Breast epithelium (tissue), 3 donors: Measurements from ENCODE around the gene KCNA2.

Source experiments
- POLR2A ChIP-seq: fragments of 450-650 bp; IDR thresholded peaks from one replicate; pipeline ENCODE4 v1.6.1; 2016; ENCODE audit warnings: antibody characterized with exemption, mild to moderate bottlenecking, moderate library complexity
- POLR2AphosphoS5 ChIP-seq, 3 donors: sonication (generic); formaldehyde crosslinking; IDR thresholded peaks; one replicate each; pipeline ENCODE4 v1.6.1; 2017; ENCODE audit warnings: antibody characterized with exemption in 3 of 3
- TF ChIP-seq, protein P1 (sequence below), 3 donors: fragments of 450-650 bp; IDR thresholded peaks; one replicate each; pipeline ENCODE4 v1.5.1; 2016 to 2017; ENCODE audit warnings: antibody characterized with exemption in 3 of 3, mild to moderate bottlenecking in 3 of 3, moderate library complexity in 3 of 3

DNA sequence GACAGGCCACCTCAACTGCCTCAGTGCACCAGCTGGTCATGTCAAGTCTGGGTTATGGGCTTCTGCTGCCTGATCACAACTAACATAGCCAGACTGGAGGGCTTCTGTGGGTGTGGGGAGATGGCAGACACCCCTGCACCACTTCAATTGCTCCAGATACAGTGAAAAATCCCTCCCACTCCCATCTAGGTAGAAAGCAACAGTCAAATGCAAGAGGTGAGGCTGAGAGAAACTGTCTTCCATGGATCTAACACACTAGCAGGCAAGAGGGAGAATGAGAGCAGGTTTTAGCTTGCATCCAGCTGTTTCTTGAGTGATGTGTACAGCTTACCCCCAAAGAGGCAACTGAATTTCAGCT lies 10.8 kb downstream of the KCNA2 start:
- TF ChIP-seq POLR2A: no peak
- no peak for TF ChIP-seq POLR2AphosphoS5 (IDR thresholded peaks at IDR 0.05)
- TF ChIP-seq, protein P1, sequence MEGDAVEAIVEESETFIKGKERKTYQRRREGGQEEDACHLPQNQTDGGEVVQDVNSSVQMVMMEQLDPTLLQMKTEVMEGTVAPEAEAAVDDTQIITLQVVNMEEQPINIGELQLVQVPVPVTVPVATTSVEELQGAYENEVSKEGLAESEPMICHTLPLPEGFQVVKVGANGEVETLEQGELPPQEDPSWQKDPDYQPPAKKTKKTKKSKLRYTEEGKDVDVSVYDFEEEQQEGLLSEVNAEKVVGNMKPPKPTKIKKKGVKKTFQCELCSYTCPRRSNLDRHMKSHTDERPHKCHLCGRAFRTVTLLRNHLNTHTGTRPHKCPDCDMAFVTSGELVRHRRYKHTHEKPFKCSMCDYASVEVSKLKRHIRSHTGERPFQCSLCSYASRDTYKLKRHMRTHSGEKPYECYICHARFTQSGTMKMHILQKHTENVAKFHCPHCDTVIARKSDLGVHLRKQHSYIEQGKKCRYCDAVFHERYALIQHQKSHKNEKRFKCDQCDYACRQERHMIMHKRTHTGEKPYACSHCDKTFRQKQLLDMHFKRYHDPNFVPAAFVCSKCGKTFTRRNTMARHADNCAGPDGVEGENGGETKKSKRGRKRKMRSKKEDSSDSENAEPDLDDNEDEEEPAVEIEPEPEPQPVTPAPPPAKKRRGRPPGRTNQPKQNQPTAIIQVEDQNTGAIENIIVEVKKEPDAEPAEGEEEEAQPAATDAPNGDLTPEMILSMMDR (IDR thresholded peaks at IDR 0.05): no peak
